ENCODE results near the gene GRM7.

The GRM7 gene

GRCh38 chr3:7754653-7755441, 893.9 kb downstream of the GRM7 start:
- no peak for TF ChIP-seq CTCF (conservative IDR thresholded peaks at IDR 0.05; ENCODE audit: low read depth)
- ChIA-PET CTCF (no interaction called here), POLR2A (ENCODE audit: low non-redundant PET) (no interaction called here)
- H3K27ac ChIP-seq = no peak overlapping the region
- no peak for DNase-seq (ENCODE audit: low spot score)

GRCh38 chr3:7759630-7760029, 898.7 kb downstream of the GRM7 start:
- ChIA-PET CTCF (no interaction called here), POLR2A (ENCODE audit: low non-redundant PET) (no interaction called here)
- DNase-seq (ENCODE audit: low spot score) = no peak
- no peak for TF ChIP-seq CTCF (conservative IDR thresholded peaks at IDR 0.05; ENCODE audit: low read depth)
- H3K27ac ChIP-seq = no peak overlapping the region

- no peak for DNase-seq (ENCODE audit: low spot score)
- ChIA-PET POLR2A (ENCODE audit: low non-redundant PET) (no interaction called here), CTCF (no interaction called here)
- no peak for TF ChIP-seq CTCF (conservative IDR thresholded peaks at IDR 0.05; ENCODE audit: low read depth)
- no peak overlapping the region for H3K27ac ChIP-seq
Measured at GRCh38 chr3:7760718-7761117, 899.8 kb downstream of the GRM7 start.

- no peak for DNase-seq (ENCODE audit: low spot score)
- POLR2A ChIA-PET (ENCODE audit: low non-redundant PET) = no interaction called here
- TF ChIP-seq CTCF (conservative IDR thresholded peaks at IDR 0.05; ENCODE audit: low read depth) = no peak
- H3K27ac ChIP-seq = no peak overlapping the region
- CTCF ChIA-PET = no interaction called here
Measured at GRCh38 chr3:7764115-7764514, 903.2 kb downstream of the GRM7 start.

GRCh38 chr3:7766530-7766929, 905.6 kb downstream of the GRM7 start:
- ChIA-PET CTCF (interaction anchor here (0.5 kb wide), 1 partner anchor 1582 kb away, joined by 3 read pairs; no protein-coding TSS in a partner anchor), POLR2A (ENCODE audit: low non-redundant PET) (no interaction called here)
- H3K27ac ChIP-seq = no peak overlapping the region
- TF ChIP-seq CTCF (conservative IDR thresholded peaks at IDR 0.05; ENCODE audit: low read depth) = no peak
- DNase-seq (ENCODE audit: low spot score) = no peak

GRCh38 chr3:7779331-7779730, 918.4 kb downstream of the GRM7 start:
- no peak for DNase-seq (ENCODE audit: low spot score)

More at GRCh38 chr3:7779331-7779730, 918.4 kb downstream of the GRM7 start:
- TF ChIP-seq CTCF (conservative IDR thresholded peaks at IDR 0.05; ENCODE audit: low read depth) = no peak
- CTCF ChIA-PET = no interaction called here
- POLR2A ChIA-PET (ENCODE audit: low non-redundant PET) = no interaction called here
- H3K27ac ChIP-seq = no peak overlapping the region

Data from RWPE1 (cell line).